ENCODE results near the gene ANKH.

The ANKH gene

GRCh38 chr5:14810282-14810681, 61.3 kb downstream of the ANKH start:
- Histone ChIP-seq H3K4me1 (ENCODE audit: control insufficient read depth in 1 of 2, insufficient read depth in 2 of 2, low read length in 2 of 2) (peaks cover 0 to 3% of the 10 kb centered on the region in 2 experiments), H3K27ac (ENCODE audit: low read depth, low read length) (no peak overlapping the region), H2BK5ac (ENCODE audit: low read depth, low read length, poor library complexity) (no peak overlapping the region), H4K12ac (ENCODE audit: low read depth, low read length) (no peak overlapping the region), H3K4me2 (ENCODE audit: low read length) (no peak overlapping the region), H3K27me3 (ENCODE audit: insufficient read depth, low read length) (no peaks in the 10 kb centered on the region), H2BK12ac (ENCODE audit: low read length) (no peak overlapping the region), H3K14ac (ENCODE audit: low read length) (no peak overlapping the region), H3K36me3 (ENCODE audit: control insufficient read depth in 1 of 2, insufficient read depth in 2 of 2, low read length in 2 of 2) (no peaks in the 10 kb centered on the region), H3K79me1 (ENCODE audit: low read length) (no peaks in the 10 kb centered on the region), H4K8ac (ENCODE audit: low read depth, low read length) (no peak overlapping the region), H3K4ac (ENCODE audit: low read depth, low read length) (no peak overlapping the region), H3K18ac (ENCODE audit: low read length) (no peak overlapping the region), H3K4me3 (ENCODE audit: low read depth, low read length) (no peak overlapping the region), H2BK120ac (ENCODE audit: insufficient read depth, low read length, poor library complexity) (no peak overlapping the region), H3K79me2 (ENCODE audit: control insufficient read depth, insufficient read depth, low read length, poor library complexity) (no peaks in the 10 kb centered on the region), H3K9me3 (ENCODE audit: insufficient read depth, low read depth, low read length) (no peaks in the 10 kb centered on the region), H2AK5ac (ENCODE audit: low read length) (no peak overlapping the region), H3K23ac (ENCODE audit: low read length) (no peak overlapping the region), H2AFZ (ENCODE audit: insufficient read depth, low read length, poor library complexity) (no peak overlapping the region), H4K91ac (ENCODE audit: low read depth, low read length) (no peak overlapping the region), H3K9ac (ENCODE audit: low read length) (no peak overlapping the region)
- no CpG with 5 or more reads among the region's 6 CpGs for WGBS (ENCODE audit: extremely low coverage, insufficient coverage, insufficient read length)
- no peak for DNase-seq

- Histone ChIP-seq H3K23ac (ENCODE audit: low read length) (no peak overlapping the region), H3K4me2 (ENCODE audit: low read length) (no peak overlapping the region), H3K27me3 (ENCODE audit: insufficient read depth, low read length) (no peaks in the 10 kb centered on the region), H3K27ac (ENCODE audit: low read depth, low read length) (no peak overlapping the region), H3K4me1 (ENCODE audit: control insufficient read depth in 1 of 2, insufficient read depth in 2 of 2, low read length in 2 of 2) (peaks cover 0 to 3% of the 10 kb centered on the region in 2 experiments), H4K91ac (ENCODE audit: low read depth, low read length) (no peak overlapping the region), H3K79me2 (ENCODE audit: control insufficient read depth, insufficient read depth, low read length, poor library complexity) (no peaks in the 10 kb centered on the region), H2AK5ac (ENCODE audit: low read length) (no peak overlapping the region), H3K79me1 (ENCODE audit: low read length) (no peaks in the 10 kb centered on the region), H2AFZ (ENCODE audit: insufficient read depth, low read length, poor library complexity) (peak overlapping the region; percentile 39), H4K12ac (ENCODE audit: low read depth, low read length) (no peak overlapping the region), H3K9ac (ENCODE audit: low read length) (no peak overlapping the region), H3K4me3 (ENCODE audit: low read depth, low read length) (no peak overlapping the region), H3K36me3 (ENCODE audit: control insufficient read depth in 1 of 2, insufficient read depth in 2 of 2, low read length in 2 of 2) (no peaks in the 10 kb centered on the region), H2BK5ac (ENCODE audit: low read depth, low read length, poor library complexity) (no peak overlapping the region), H3K14ac (ENCODE audit: low read length) (no peak overlapping the region), H2BK12ac (ENCODE audit: low read length) (no peak overlapping the region), H3K4ac (ENCODE audit: low read depth, low read length) (no peak overlapping the region), H3K9me3 (ENCODE audit: insufficient read depth, low read depth, low read length) (no peaks in the 10 kb centered on the region), H4K8ac (ENCODE audit: low read depth, low read length) (no peak overlapping the region), H2BK120ac (ENCODE audit: insufficient read depth, low read length, poor library complexity) (no peak overlapping the region), H3K18ac (ENCODE audit: low read length) (no peak overlapping the region)
- no CpG with 5 or more reads among the region's 11 CpGs for WGBS (ENCODE audit: extremely low coverage, insufficient coverage, insufficient read length)
- DNase-seq, result peak; percentile 31 to 38
These were observed 62.0 kb downstream of the ANKH start for GRCh38 chr5:14809369-14810155.

- H2BK120ac ChIP-seq (ENCODE audit: insufficient read depth, low read length, poor library complexity), result no peak overlapping the region
- no peak overlapping the region for H3K4ac ChIP-seq (ENCODE audit: low read depth, low read length)
- no CpG with 5 or more reads among the region's 3 CpGs for WGBS (ENCODE audit: extremely low coverage, insufficient coverage, insufficient read length)
- H3K9me3 ChIP-seq (ENCODE audit: insufficient read depth, low read depth, low read length), result no peaks in the 10 kb centered on the region
- H3K4me1 ChIP-seq (ENCODE audit: control insufficient read depth in 1 of 2, insufficient read depth in 2 of 2, low read length in 2 of 2), result peaks cover 0 to 3% of the 10 kb centered on the region in 2 experiments
- no peak overlapping the region for H2BK5ac ChIP-seq (ENCODE audit: low read depth, low read length, poor library complexity)
- DNase-seq, result no peak
- H2BK12ac ChIP-seq (ENCODE audit: low read length), result no peak overlapping the region
- no peaks in the 10 kb centered on the region for H3K27me3 ChIP-seq (ENCODE audit: insufficient read depth, low read length)
- no peak overlapping the region for H4K8ac ChIP-seq (ENCODE audit: low read depth, low read length)
- no peak overlapping the region for H2AK5ac ChIP-seq (ENCODE audit: low read length)
- no peak overlapping the region for H3K9ac ChIP-seq (ENCODE audit: low read length)
- no peak overlapping the region for H4K91ac ChIP-seq (ENCODE audit: low read depth, low read length)
- no peak overlapping the region for H3K18ac ChIP-seq (ENCODE audit: low read length)
- no peak overlapping the region for H3K4me3 ChIP-seq (ENCODE audit: low read depth, low read length)
- no peak overlapping the region for H3K14ac ChIP-seq (ENCODE audit: low read length)
- no peaks in the 10 kb centered on the region for H3K79me2 ChIP-seq (ENCODE audit: control insufficient read depth, insufficient read depth, low read length, poor library complexity)
- no peak overlapping the region for H3K27ac ChIP-seq (ENCODE audit: low read depth, low read length)
- no peak overlapping the region for H3K4me2 ChIP-seq (ENCODE audit: low read length)
- no peak overlapping the region for H4K12ac ChIP-seq (ENCODE audit: low read depth, low read length)
- H3K79me1 ChIP-seq (ENCODE audit: low read length), result no peaks in the 10 kb centered on the region
- H3K36me3 ChIP-seq (ENCODE audit: control insufficient read depth in 1 of 2, insufficient read depth in 2 of 2, low read length in 2 of 2), result no peaks in the 10 kb centered on the region
- no peak overlapping the region for H3K23ac ChIP-seq (ENCODE audit: low read length)
- H2AFZ ChIP-seq (ENCODE audit: insufficient read depth, low read length, poor library complexity), result no peak overlapping the region
These were observed 64.1 kb downstream of the ANKH start for GRCh38 chr5:14807471-14807870.

- Histone ChIP-seq H3K4ac (ENCODE audit: low read depth, low read length) (no peak overlapping the region), H3K4me2 (ENCODE audit: low read length) (no peak overlapping the region), H3K9me3 (ENCODE audit: insufficient read depth, low read depth, low read length) (no peaks in the 10 kb centered on the region), H3K9ac (ENCODE audit: low read length) (no peak overlapping the region), H3K23ac (ENCODE audit: low read length) (no peak overlapping the region), H3K18ac (ENCODE audit: low read length) (no peak overlapping the region), H3K79me2 (ENCODE audit: control insufficient read depth, insufficient read depth, low read length, poor library complexity) (no peaks in the 10 kb centered on the region), H3K14ac (ENCODE audit: low read length) (no peak overlapping the region), H4K91ac (ENCODE audit: low read depth, low read length) (no peak overlapping the region), H3K36me3 (ENCODE audit: control insufficient read depth in 1 of 2, insufficient read depth in 2 of 2, low read length in 2 of 2) (no peaks in the 10 kb centered on the region), H3K27me3 (ENCODE audit: insufficient read depth, low read length) (no peaks in the 10 kb centered on the region), H3K79me1 (ENCODE audit: low read length) (no peaks in the 10 kb centered on the region), H3K27ac (ENCODE audit: low read depth, low read length) (no peak overlapping the region), H2AK5ac (ENCODE audit: low read length) (no peak overlapping the region), H2BK12ac (ENCODE audit: low read length) (no peak overlapping the region), H4K12ac (ENCODE audit: low read depth, low read length) (no peak overlapping the region), H2AFZ (ENCODE audit: insufficient read depth, low read length, poor library complexity) (no peak overlapping the region), H3K4me1 (ENCODE audit: control insufficient read depth in 1 of 2, insufficient read depth in 2 of 2, low read length in 2 of 2) (peaks cover 0 to 3% of the 10 kb centered on the region in 2 experiments), H2BK120ac (ENCODE audit: insufficient read depth, low read length, poor library complexity) (no peak overlapping the region), H4K8ac (ENCODE audit: low read depth, low read length) (no peak overlapping the region), H3K4me3 (ENCODE audit: low read depth, low read length) (no peak overlapping the region), H2BK5ac (ENCODE audit: low read depth, low read length, poor library complexity) (no peak overlapping the region)
- no peak for DNase-seq
- WGBS (ENCODE audit: extremely low coverage, insufficient coverage, insufficient read length), result no CpG with 5 or more reads among the region's 7 CpGs
These were observed 65.1 kb downstream of the ANKH start for GRCh38 chr5:14806456-14806855.
